Loucy (cell line): ENCODE measurements around the gene GJC1.

Experiments
- H2AFZ ChIP-seq: fragments of 200-600 bp; sonication (generic); 2 replicates; pipeline ENCODE4 v1.6.0; 2016; ENCODE audit warnings: antibody characterized with exemption, mild to moderate bottlenecking, low read length, moderate library complexity
- H3F3A ChIP-seq: fragments of 200-600 bp; 2 replicates; pipeline ENCODE4 v1.6.0; 2016; ENCODE audit warnings: antibody characterized with exemption, low read depth, mild to moderate bottlenecking
- H3K27me3 ChIP-seq: fragments of 200-600 bp; sonication (generic); 2 replicates; pipeline ENCODE4 v1.6.1; 2014; ENCODE audit warnings: low read length, mild to moderate bottlenecking; ENCODE audit not compliant: insufficient read depth, poor library complexity, severe bottlenecking
- H3K36me3 ChIP-seq: fragments of 200-600 bp; sonication (generic); 2 replicates; pipeline ENCODE4 v1.6.1; 2016; ENCODE audit warnings: low read length; ENCODE audit not compliant: insufficient read depth
- H3K4me1 ChIP-seq: fragments of 200-600 bp; sonication (generic); 2 replicates; pipeline ENCODE4 v1.5.1; 2014; ENCODE audit warnings: low read length, mild to moderate bottlenecking; ENCODE audit not compliant: insufficient read depth, poor library complexity, severe bottlenecking
- H3K4me2 ChIP-seq: fragments of 200-600 bp; sonication (generic); 2 replicates; pipeline ENCODE4 v1.6.0; 2014; ENCODE audit warnings: antibody characterized with exemption, low read length, low read depth, mild to moderate bottlenecking; ENCODE audit not compliant: poor library complexity, severe bottlenecking
- H3K4me3 ChIP-seq: fragments of 200-600 bp; sonication (generic); 2 replicates; pipeline ENCODE4 v1.5.1; 2014; ENCODE audit warnings: low read length, mild to moderate bottlenecking, mixed read lengths; ENCODE audit not compliant: poor library complexity, severe bottlenecking
- H3K79me2 ChIP-seq: fragments of 200-600 bp; sonication (generic); 2 replicates; pipeline ENCODE4 v1.6.1; 2014; ENCODE audit warnings: low read length; ENCODE audit not compliant: insufficient read depth
- H3K9ac ChIP-seq: fragments of 200-600 bp; sonication (generic); 2 replicates; pipeline ENCODE4 v1.6.0; 2014; ENCODE audit warnings: mild to moderate bottlenecking, low read depth, low read length, moderate library complexity; ENCODE audit not compliant: poor library complexity, severe bottlenecking
- H3K9me2 ChIP-seq: fragments of 200-600 bp; sonication (generic); replicated peaks from 2 replicates; pipeline ENCODE4 v1.6.1; 2016; ENCODE audit warnings: low read depth, low read length, mixed read lengths
- H3K9me3 ChIP-seq: fragments of 200-600 bp; sonication (generic); 2 replicates; pipeline ENCODE4 v1.6.1; 2014; ENCODE audit warnings: mild to moderate bottlenecking, antibody characterized with exemption, low read length, low read depth; ENCODE audit not compliant: insufficient read depth
- H4K20me1 ChIP-seq: fragments of 200-600 bp; sonication (generic); 2 replicates; pipeline ENCODE4 v1.6.0; 2014; ENCODE audit warnings: antibody characterized with exemption, low read length, mild to moderate bottlenecking; ENCODE audit not compliant: insufficient read depth, poor library complexity, severe bottlenecking
- EZH2phosphoT487 ChIP-seq: fragments of 200-600 bp; IDR thresholded peaks from 2 replicates; pipeline ENCODE4 v1.6.1; 2018; ENCODE audit warnings: antibody characterized with exemption, mild to moderate bottlenecking, moderate library complexity, borderline replicate concordance
- TF ChIP-seq, protein P1 (sequence below): fragments of 200-600 bp; sonication (generic); conservative IDR thresholded peaks from 2 replicates; pipeline ENCODE4 v1.5.1; 2014; ENCODE audit warnings: mild to moderate bottlenecking, antibody characterized with exemption, low read length

Gene GJC1

DNA sequence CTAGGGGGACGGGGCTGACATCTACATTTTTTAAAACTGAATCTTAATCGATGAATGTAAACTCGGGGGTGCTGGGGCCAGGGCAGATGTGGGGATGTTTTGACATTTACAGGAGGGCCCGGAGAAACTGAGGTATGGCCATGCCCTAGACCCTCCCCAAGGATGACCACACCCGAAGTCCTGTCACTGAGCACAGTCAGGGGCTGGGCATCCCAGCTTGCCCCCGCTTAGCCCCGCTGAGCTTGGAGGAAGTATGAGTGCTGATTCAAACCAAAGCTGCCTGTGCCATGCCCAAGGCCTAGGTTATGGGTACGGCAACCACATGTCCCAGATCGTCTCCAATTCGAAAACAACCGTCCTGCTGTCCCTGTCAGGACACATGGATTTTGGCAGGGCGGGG is 49.9 kb downstream of the GJC1 start:
- Histone ChIP-seq H3K4me2 (no peak overlapping the region), H3K9me3 (no peaks in the 10 kb centered on the region), H3K4me3 (no peak overlapping the region), H4K20me1 (no peaks in the 10 kb centered on the region), H3K4me1 (peaks cover 3% of the 10 kb centered on the region), H3K79me2 (no peaks in the 10 kb centered on the region), H3K27me3 (no peaks in the 10 kb centered on the region), H3K9ac (no peak overlapping the region), H3K9me2 (no peaks in the 10 kb centered on the region), H2AFZ (no peak overlapping the region), H3K36me3 (no peaks in the 10 kb centered on the region), H3F3A (no peaks in the 10 kb centered on the region)
- TF ChIP-seq, protein P1, sequence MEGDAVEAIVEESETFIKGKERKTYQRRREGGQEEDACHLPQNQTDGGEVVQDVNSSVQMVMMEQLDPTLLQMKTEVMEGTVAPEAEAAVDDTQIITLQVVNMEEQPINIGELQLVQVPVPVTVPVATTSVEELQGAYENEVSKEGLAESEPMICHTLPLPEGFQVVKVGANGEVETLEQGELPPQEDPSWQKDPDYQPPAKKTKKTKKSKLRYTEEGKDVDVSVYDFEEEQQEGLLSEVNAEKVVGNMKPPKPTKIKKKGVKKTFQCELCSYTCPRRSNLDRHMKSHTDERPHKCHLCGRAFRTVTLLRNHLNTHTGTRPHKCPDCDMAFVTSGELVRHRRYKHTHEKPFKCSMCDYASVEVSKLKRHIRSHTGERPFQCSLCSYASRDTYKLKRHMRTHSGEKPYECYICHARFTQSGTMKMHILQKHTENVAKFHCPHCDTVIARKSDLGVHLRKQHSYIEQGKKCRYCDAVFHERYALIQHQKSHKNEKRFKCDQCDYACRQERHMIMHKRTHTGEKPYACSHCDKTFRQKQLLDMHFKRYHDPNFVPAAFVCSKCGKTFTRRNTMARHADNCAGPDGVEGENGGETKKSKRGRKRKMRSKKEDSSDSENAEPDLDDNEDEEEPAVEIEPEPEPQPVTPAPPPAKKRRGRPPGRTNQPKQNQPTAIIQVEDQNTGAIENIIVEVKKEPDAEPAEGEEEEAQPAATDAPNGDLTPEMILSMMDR = no peak
- TF ChIP-seq EZH2phosphoT487 = no peak

DNA sequence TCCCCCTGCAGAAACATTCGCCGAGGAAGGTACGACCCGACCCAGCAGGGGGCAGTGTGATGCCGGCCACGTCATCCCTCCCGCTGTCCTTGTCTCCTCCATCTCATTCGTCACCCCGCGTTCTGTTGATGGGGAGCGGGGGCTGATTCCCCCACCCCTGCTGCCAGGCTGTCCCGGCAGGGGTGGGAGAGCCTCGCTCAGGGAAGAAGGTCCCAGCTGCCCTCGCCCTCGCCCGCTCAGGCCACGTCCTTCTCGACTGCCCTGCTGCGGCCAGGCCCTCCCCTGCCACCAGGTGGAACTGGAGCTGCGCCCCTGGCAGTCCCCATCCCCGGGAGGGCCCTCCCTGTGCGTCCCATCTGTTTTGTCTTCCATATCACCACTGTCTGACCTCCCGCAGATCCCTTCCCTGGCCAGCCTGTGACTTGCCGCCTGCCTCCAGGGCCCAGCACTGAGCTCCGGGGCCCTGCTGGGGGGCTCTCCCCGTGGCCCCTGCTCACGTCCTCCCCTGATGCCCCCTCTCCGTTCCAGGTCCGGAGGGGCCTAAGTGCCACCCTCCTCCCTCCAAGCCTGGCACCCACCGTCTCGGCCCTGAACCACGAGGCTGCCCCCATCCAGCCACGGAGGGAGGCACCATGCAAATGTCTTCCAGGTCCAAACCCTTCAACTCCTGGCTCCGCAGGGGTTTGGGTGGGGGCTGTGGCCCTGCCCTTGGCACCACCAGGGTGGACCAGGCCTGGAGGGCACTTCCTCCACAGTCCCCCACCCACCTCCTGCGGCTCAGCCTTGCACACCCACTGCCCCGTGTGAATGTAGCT is 50.7 kb downstream of the GJC1 start:
- Histone ChIP-seq H3K4me2 (peak overlapping the region; percentile 57), H4K20me1 (no peaks in the 10 kb centered on the region), H3K36me3 (no peaks in the 10 kb centered on the region), H3K79me2 (no peaks in the 10 kb centered on the region), H3F3A (no peaks in the 10 kb centered on the region), H3K9ac (no peak overlapping the region), H3K4me1 (peaks cover 6% of the 10 kb centered on the region), H3K9me2 (no peaks in the 10 kb centered on the region), H3K9me3 (no peaks in the 10 kb centered on the region), H2AFZ (peak overlapping the region; percentile 84), H3K27me3 (no peaks in the 10 kb centered on the region), H3K4me3 (peak overlapping the region; percentile 58)
- TF ChIP-seq EZH2phosphoT487 = no peak
- TF ChIP-seq, protein P1 = peak; percentile 95

DNA sequence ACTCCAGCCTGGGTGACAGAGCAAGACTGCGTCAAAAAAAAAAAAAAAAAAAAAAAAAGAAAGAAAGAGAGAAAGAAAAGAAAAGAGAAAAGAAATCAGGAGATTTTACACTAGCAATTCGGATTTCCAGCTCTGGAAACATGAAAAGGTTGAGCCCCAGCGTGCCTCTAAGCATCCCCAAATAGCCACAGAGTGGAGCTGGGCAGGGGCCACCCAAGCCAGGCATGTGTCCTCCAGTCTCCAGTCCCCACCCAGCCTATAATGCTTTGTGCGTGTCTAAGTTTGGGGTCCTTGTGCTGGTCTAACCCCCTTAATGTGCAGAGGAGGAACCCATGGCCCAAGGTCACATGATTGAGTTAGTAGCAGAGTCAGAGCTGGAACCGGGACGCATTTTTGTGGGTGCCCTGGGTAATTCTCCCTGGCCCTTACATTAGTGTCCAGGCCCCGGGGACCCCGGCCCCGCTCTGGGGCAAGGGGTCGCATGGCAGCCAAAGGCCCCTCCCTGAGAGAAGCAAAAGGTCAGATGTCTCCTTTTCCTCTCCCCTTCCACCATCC is 51.4 kb downstream of the GJC1 start:
- Histone ChIP-seq H3K4me1 (peaks cover 6% of the 10 kb centered on the region), H2AFZ (peak overlapping the region; percentile 84; the same call in 1 of the 2 replicates), H3K9me3 (no peaks in the 10 kb centered on the region), H3K9ac (no peak overlapping the region), H3K9me2 (no peaks in the 10 kb centered on the region), H3K4me2 (peak overlapping the region; percentile 57), H3K4me3 (peak overlapping the region; percentile 58), H3K79me2 (no peaks in the 10 kb centered on the region), H3K36me3 (no peaks in the 10 kb centered on the region), H4K20me1 (no peaks in the 10 kb centered on the region), H3K27me3 (no peaks in the 10 kb centered on the region), H3F3A (no peaks in the 10 kb centered on the region)
- TF ChIP-seq EZH2phosphoT487 = no peak
- TF ChIP-seq, protein P1 = no peak
